SH-SY5Y (cell line): ENCODE results near the gene ATP8A2.

Experiments
- GATA2 ChIP-seq: IDR thresholded peaks from 2 replicates; pipeline ENCODE4 v1.6.1; 2011; ENCODE audit warnings: mild to moderate bottlenecking, low read depth, low read length
- GATA3 ChIP-seq: IDR thresholded peaks from 2 replicates; pipeline ENCODE4 v1.6.1; 2011; ENCODE audit warnings: low read depth, mild to moderate bottlenecking, low read length, moderate library complexity

Gene ATP8A2

GRCh38 chr13:25881136-25881926 lies 509.6 kb downstream of the ATP8A2 start:
- TF ChIP-seq GATA2 (no peak), GATA3 (no peak)

- no peak for TF ChIP-seq GATA3
- peak; percentile 66; the same call in 1 of the 2 replicates for TF ChIP-seq GATA2
These were observed 510.2 kb downstream of the ATP8A2 start for GRCh38 chr13:25881971-25882451.

- TF ChIP-seq GATA2 (no peak), GATA3 (no peak)
These were observed 510.9 kb downstream of the ATP8A2 start for GRCh38 chr13:25882466-25883357.

GRCh38 chr13:25885418-25885817 lies 513.6 kb downstream of the ATP8A2 start:
- TF ChIP-seq GATA2 (no peak), GATA3 (no peak)

- TF ChIP-seq GATA3 (no peak), GATA2 (no peak)
These were observed 514.9 kb downstream of the ATP8A2 start for GRCh38 chr13:25886438-25887214.

- no peak for TF ChIP-seq GATA2
These were observed 516.3 kb downstream of the ATP8A2 start for GRCh38 chr13:25887962-25888655.

GRCh38 chr13:25890671-25891212 lies 519.0 kb downstream of the ATP8A2 start:
- no peak for TF ChIP-seq GATA2
- TF ChIP-seq GATA3, result no peak

- TF ChIP-seq GATA2 (no peak), GATA3 (no peak)
These were observed 527.2 kb downstream of the ATP8A2 start for GRCh38 chr13:25898991-25899390.

- TF ChIP-seq GATA3 (no peak), GATA2 (no peak)
These were observed 527.7 kb downstream of the ATP8A2 start for GRCh38 chr13:25899464-25899863.

- TF ChIP-seq GATA2 (no peak), GATA3 (no peak)
These were observed 528.2 kb downstream of the ATP8A2 start for GRCh38 chr13:25899952-25900351.

GRCh38 chr13:25901460-25902376 lies 529.9 kb downstream of the ATP8A2 start:
- TF ChIP-seq GATA3, result no peak
- no peak for TF ChIP-seq GATA2

- TF ChIP-seq GATA2 (no peak), GATA3 (no peak)
These were observed 530.7 kb downstream of the ATP8A2 start for GRCh38 chr13:25902455-25902854.
